Measurements from ENCODE around the gene RABGAP1L.
"Not testable (repeated sequence)": the region's sequence is repeated elsewhere in the genome, so short reads cannot be mapped to it uniquely, and the experiment has no call there.

Gene RABGAP1L

GRCh38 chr1:174656409-174657059 lies 497.2 kb downstream of the RABGAP1L start:
- DNase-seq (ENCODE audit: low read depth, low spot score), result no peak

GRCh38 chr1:174657411-174657810 lies 498.1 kb downstream of the RABGAP1L start:
- DNase-seq (ENCODE audit: low read depth, low spot score), result no peak

GRCh38 chr1:174657893-174658292 lies 498.6 kb downstream of the RABGAP1L start:
- DNase-seq (ENCODE audit: low read depth, low spot score), result no peak

GRCh38 chr1:174659823-174660222 lies 500.5 kb downstream of the RABGAP1L start:
- no peak for DNase-seq (ENCODE audit: low read depth, low spot score)

GRCh38 chr1:174660476-174660875 lies 501.2 kb downstream of the RABGAP1L start:
- no peak for DNase-seq (ENCODE audit: low read depth, low spot score)

- DNase-seq (ENCODE audit: low read depth, low spot score), result no peak
These were observed 504.0 kb downstream of the RABGAP1L start for GRCh38 chr1:174663358-174663757.

- DNase-seq (ENCODE audit: low read depth, low spot score), result no peak
These were observed 506.9 kb downstream of the RABGAP1L start for GRCh38 chr1:174666248-174666647.

- DNase-seq (ENCODE audit: low read depth, low spot score), result no peak
These were observed 512.5 kb downstream of the RABGAP1L start for GRCh38 chr1:174671826-174672225.

GRCh38 chr1:174676856-174677255 lies 517.5 kb downstream of the RABGAP1L start:
- no peak for DNase-seq (ENCODE audit: low read depth, low spot score)

GRCh38 chr1:174678657-174679056 lies 519.3 kb downstream of the RABGAP1L start:
- DNase-seq (ENCODE audit: low read depth, low spot score), result no peak

GRCh38 chr1:174680101-174680500 lies 520.8 kb downstream of the RABGAP1L start:
- DNase-seq (ENCODE audit: low read depth, low spot score), result no peak

GRCh38 chr1:174682419-174683008 lies 523.2 kb downstream of the RABGAP1L start:
- DNase-seq (ENCODE audit: low read depth, low spot score), result no peak

GRCh38 chr1:174686213-174686612 lies 526.9 kb downstream of the RABGAP1L start:
- no peak for DNase-seq (ENCODE audit: low read depth, low spot score)

- DNase-seq (ENCODE audit: low read depth, low spot score), result no peak
These were observed 530.2 kb downstream of the RABGAP1L start for GRCh38 chr1:174689524-174689923.

- no peak for DNase-seq (ENCODE audit: low read depth, low spot score)
These were observed 530.9 kb downstream of the RABGAP1L start for GRCh38 chr1:174690266-174690665.

- no peak for DNase-seq (ENCODE audit: low read depth, low spot score)
These were observed 533.0 kb downstream of the RABGAP1L start for GRCh38 chr1:174692313-174692712.

- DNase-seq (ENCODE audit: low read depth, low spot score), result no peak
These were observed 533.8 kb downstream of the RABGAP1L start for GRCh38 chr1:174693085-174693484.

GRCh38 chr1:174693539-174693938 lies 534.2 kb downstream of the RABGAP1L start:
- DNase-seq (ENCODE audit: low read depth, low spot score), result not testable (repeated sequence)

- DNase-seq (ENCODE audit: low read depth, low spot score), result no peak
These were observed 536.9 kb downstream of the RABGAP1L start for GRCh38 chr1:174696026-174696821.

GRCh38 chr1:174700314-174700713 lies 541.0 kb downstream of the RABGAP1L start:
- DNase-seq (ENCODE audit: low read depth, low spot score), result no peak

- DNase-seq (ENCODE audit: low read depth, low spot score), result no peak
These were observed 541.5 kb downstream of the RABGAP1L start for GRCh38 chr1:174700775-174701174.

- no peak for DNase-seq (ENCODE audit: low read depth, low spot score)
These were observed 542.2 kb downstream of the RABGAP1L start for GRCh38 chr1:174701565-174701964.

GRCh38 chr1:174702011-174702410 lies 542.7 kb downstream of the RABGAP1L start:
- DNase-seq (ENCODE audit: low read depth, low spot score), result no peak

Data from activated CD4-positive, CD25-positive, alpha-beta regulatory T cell treated with anti-CD3 and anti-CD28 coated beads, Interleukin-2, amount 50 U/mL, for 16 hours (primary cell).